Nephron (organoid): ENCODE results near the gene RBMS2.

Experiments used
- H3K27ac Mint-ChIP-seq, 3 experiments: 2 replicates each; pipeline ENCODE4 v1.8.0; 2020; ENCODE audit warnings: mixed read lengths in 3 of 3, mild to moderate bottlenecking in 2 of 3, moderate library complexity in 1 of 3
- H3K27me3 Mint-ChIP-seq: 2 replicates; pipeline ENCODE4 v1.8.0; 2021; ENCODE audit warnings: low read depth, mild to moderate bottlenecking, moderate library complexity, mixed read lengths
- H3K36me3 Mint-ChIP-seq: 2 replicates; pipeline ENCODE4 v1.8.0; 2020; ENCODE audit warnings: low read depth, mixed read lengths
- H3K4me1 Mint-ChIP-seq: 2 replicates; pipeline ENCODE4 v1.8.0; 2020; ENCODE audit warnings: mixed read lengths
- H3K4me3 Mint-ChIP-seq, 3 experiments: 2 replicates each; pipeline ENCODE4 v1.8.0; 2020; ENCODE audit warnings: mild to moderate bottlenecking in 3 of 3, mixed read lengths in 3 of 3, moderate library complexity in 2 of 3
- H3K9me3 Mint-ChIP-seq: 2 replicates; pipeline ENCODE4 v1.8.0; 2020; ENCODE audit warnings: mixed read lengths
- TF ChIP-seq, protein P1 (sequence below), 3 experiments: fragments of 200-600 bp; sonication (generic); IDR thresholded peaks; one replicate each; pipeline ENCODE4 v1.5.0; 2021; ENCODE audit warnings: antibody characterized with exemption in 3 of 3; ENCODE audit not compliant: unreplicated experiment in 3 of 3

RBMS2 gene

DNA sequence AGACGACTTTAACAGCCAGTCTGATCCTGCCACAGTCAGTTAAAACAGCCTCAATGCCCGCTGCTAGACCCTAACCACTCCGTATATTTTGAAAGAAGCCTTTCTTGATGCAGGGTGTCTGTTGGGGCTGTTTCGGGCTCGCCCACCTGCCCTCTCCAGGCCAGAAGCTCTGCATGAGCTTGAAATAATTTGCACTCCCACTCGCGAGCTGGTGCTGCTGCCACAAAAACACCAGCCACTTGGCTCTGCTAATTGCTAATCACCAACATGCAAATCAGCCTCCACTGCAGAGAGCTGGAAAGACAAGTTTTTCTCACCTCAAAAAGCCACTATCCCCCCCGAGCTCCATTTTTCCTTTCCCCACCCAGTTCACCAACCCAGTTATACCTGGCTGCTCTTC, 93.0 kb downstream of the RBMS2 start:
- TF ChIP-seq, protein P1, sequence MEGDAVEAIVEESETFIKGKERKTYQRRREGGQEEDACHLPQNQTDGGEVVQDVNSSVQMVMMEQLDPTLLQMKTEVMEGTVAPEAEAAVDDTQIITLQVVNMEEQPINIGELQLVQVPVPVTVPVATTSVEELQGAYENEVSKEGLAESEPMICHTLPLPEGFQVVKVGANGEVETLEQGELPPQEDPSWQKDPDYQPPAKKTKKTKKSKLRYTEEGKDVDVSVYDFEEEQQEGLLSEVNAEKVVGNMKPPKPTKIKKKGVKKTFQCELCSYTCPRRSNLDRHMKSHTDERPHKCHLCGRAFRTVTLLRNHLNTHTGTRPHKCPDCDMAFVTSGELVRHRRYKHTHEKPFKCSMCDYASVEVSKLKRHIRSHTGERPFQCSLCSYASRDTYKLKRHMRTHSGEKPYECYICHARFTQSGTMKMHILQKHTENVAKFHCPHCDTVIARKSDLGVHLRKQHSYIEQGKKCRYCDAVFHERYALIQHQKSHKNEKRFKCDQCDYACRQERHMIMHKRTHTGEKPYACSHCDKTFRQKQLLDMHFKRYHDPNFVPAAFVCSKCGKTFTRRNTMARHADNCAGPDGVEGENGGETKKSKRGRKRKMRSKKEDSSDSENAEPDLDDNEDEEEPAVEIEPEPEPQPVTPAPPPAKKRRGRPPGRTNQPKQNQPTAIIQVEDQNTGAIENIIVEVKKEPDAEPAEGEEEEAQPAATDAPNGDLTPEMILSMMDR (IDR thresholded peaks at IDR 0.05; ENCODE audit: unreplicated experiment in 3 of 3) = no peak
- Mint-ChIP-seq H3K27me3 (no peaks in the 10 kb centered on the region), H3K27ac (no peak overlapping the region), H3K4me3 (no peak overlapping the region), H3K36me3 (peaks cover 84% of the 10 kb centered on the region), H3K9me3 (no peaks in the 10 kb centered on the region), H3K4me1 (no peaks in the 10 kb centered on the region)

DNA sequence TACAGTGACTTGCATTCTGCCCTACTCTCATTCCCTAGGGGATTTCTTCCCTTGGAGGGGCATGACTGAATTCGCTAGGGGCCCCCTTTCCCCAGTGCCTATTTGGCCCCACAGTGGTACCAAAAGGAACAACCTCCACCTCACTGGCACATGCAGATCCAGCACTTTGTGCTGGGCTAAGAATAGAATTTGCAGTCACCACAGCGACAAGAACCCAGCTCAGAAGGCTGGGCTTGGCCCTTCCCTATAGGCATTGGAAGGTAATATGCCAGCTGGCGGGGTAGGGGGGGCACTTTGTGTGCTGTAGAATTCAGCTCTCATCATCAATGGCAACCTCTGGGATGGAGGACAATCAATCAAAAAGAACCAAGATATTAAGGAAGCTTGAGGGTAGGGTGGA, 94.6 kb downstream of the RBMS2 start:
- TF ChIP-seq, protein P1 (IDR thresholded peaks at IDR 0.05; ENCODE audit: unreplicated experiment in 3 of 3) = no peak
- no peak overlapping the region for H3K27ac Mint-ChIP-seq
- no peaks in the 10 kb centered on the region for H3K27me3 Mint-ChIP-seq
- H3K36me3 Mint-ChIP-seq = peaks cover 78% of the 10 kb centered on the region
- no peaks in the 10 kb centered on the region for H3K9me3 Mint-ChIP-seq
- H3K4me3 Mint-ChIP-seq = no peak overlapping the region
- peaks cover 4% of the 10 kb centered on the region for H3K4me1 Mint-ChIP-seq

DNA sequence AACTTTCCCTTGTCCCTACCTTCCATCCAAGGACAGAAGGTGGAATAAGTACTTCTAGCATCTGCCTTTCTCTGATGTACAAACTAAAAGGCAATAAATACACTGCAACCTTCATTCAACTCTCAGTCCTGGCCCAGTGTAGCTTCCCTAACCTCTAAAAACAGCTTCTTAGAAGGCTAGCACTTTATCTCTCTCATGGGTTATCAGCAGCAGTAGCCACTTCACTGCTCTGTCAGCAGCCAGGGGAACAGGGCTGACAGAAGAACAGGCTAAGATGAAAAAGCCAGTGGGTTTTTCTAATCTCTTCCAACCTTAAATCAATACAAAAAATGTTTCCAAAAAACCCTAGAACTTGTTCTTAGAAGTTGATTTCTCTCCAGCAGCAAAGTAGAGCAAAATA, 95.3 kb downstream of the RBMS2 start:
- Mint-ChIP-seq H3K4me1 (peaks cover 4% of the 10 kb centered on the region), H3K9me3 (no peaks in the 10 kb centered on the region), H3K36me3 (peaks cover 72% of the 10 kb centered on the region), H3K4me3 (no peak overlapping the region), H3K27me3 (no peaks in the 10 kb centered on the region), H3K27ac (no peak overlapping the region)
- TF ChIP-seq, protein P1 (IDR thresholded peaks at IDR 0.05; ENCODE audit: unreplicated experiment in 3 of 3) = no peak

GRCh38 chr12:56622535-56622934, 100.9 kb downstream of the RBMS2 start:
- H3K27me3 Mint-ChIP-seq = no peaks in the 10 kb centered on the region
- no peaks in the 10 kb centered on the region for H3K9me3 Mint-ChIP-seq
- H3K4me3 Mint-ChIP-seq = no peak overlapping the region
- peaks cover 50% of the 10 kb centered on the region for H3K36me3 Mint-ChIP-seq
- peaks cover 14% of the 10 kb centered on the region for H3K4me1 Mint-ChIP-seq
- TF ChIP-seq, protein P1 (IDR thresholded peaks at IDR 0.05; ENCODE audit: unreplicated experiment in 3 of 3) = no peak
- H3K27ac Mint-ChIP-seq = no peak overlapping the region

GRCh38 chr12:56626701-56627100, 105.1 kb downstream of the RBMS2 start:
- no peak overlapping the region for H3K27ac Mint-ChIP-seq
- H3K36me3 Mint-ChIP-seq = peaks cover 34% of the 10 kb centered on the region
- H3K27me3 Mint-ChIP-seq = no peaks in the 10 kb centered on the region
- no peaks in the 10 kb centered on the region for H3K9me3 Mint-ChIP-seq
- TF ChIP-seq, protein P1 (IDR thresholded peaks at IDR 0.05; ENCODE audit: unreplicated experiment in 3 of 3) = no peak
- peaks cover 31% of the 10 kb centered on the region for H3K4me1 Mint-ChIP-seq
- H3K4me3 Mint-ChIP-seq = peak overlapping the region in 2 of 3 experiments; percentile 8 to 25

GRCh38 chr12:56628671-56629458, 107.2 kb downstream of the RBMS2 start:
- no peaks in the 10 kb centered on the region for H3K27me3 Mint-ChIP-seq
- TF ChIP-seq, protein P1 (IDR thresholded peaks at IDR 0.05; ENCODE audit: unreplicated experiment in 3 of 3) = no peak
- H3K4me3 Mint-ChIP-seq = peak overlapping the region; percentile 88 to 99 (median 96)
- no peaks in the 10 kb centered on the region for H3K9me3 Mint-ChIP-seq
- peaks cover 22% of the 10 kb centered on the region for H3K36me3 Mint-ChIP-seq
- H3K27ac Mint-ChIP-seq = peak overlapping the region; percentile 79 to 92 (median 87)
- H3K4me1 Mint-ChIP-seq = peaks cover 42% of the 10 kb centered on the region
